Testis (tissue), 3 donors: ENCODE measurements around the gene ERBB3. TPM values are rescaled to one million over a fixed set of nuclear protein-coding genes. Genes with fewer than 3 reads are reported as not detected.
"Not testable (repeated sequence)": the region's sequence is repeated elsewhere in the genome, so short reads cannot be mapped to it uniquely, and the experiment has no call there.

ENCODE experiments used
- DNase-seq: peaks from one replicate; pipeline ENCODE4 v3.0.0-alpha.2; 2019
- H3K27ac ChIP-seq, 2 donors: fragments of 200-600 bp; sonication (generic); one replicate each; pipeline ENCODE4 v1.5.1; 2019
- H3K27me3 ChIP-seq: fragments of 200-600 bp; sonication (generic); one replicate; pipeline ENCODE4 v1.5.1; 2019
- H3K36me3 ChIP-seq: fragments of 200-600 bp; sonication (generic); one replicate; pipeline ENCODE4 v1.5.1; 2017; ENCODE audit warnings: low read depth; ENCODE audit errors: missing control alignments
- H3K4me1 ChIP-seq: fragments of 200-600 bp; sonication (generic); one replicate; pipeline ENCODE4 v1.5.1; 2019
- H3K4me3 ChIP-seq, 2 donors: fragments of 200-600 bp; sonication (generic); one replicate each; pipeline ENCODE4 v1.5.1; 2017 to 2019
- H3K9me3 ChIP-seq: fragments of 200-600 bp; sonication (generic); one replicate; pipeline ENCODE4 v1.5.1; 2017
- POLR2A ChIP-seq: fragments of 450-650 bp; IDR thresholded peaks from one replicate; pipeline ENCODE4 v1.6.1; 2017; ENCODE audit warnings: antibody characterized with exemption, mild to moderate bottlenecking, moderate library complexity
- WGBS, 2 donors: methylation state at CpG; one replicate each; pipeline ENCODE4 v1.1.5; 2018; 5-methylcytosine and 5-hydroxymethylcytosine counted together
- intact Hi-C: fragments of 100-400 bp; cut with DNase I; formaldehyde crosslinking; loops from one replicate; pipeline ENCODE4 v1.15.1; 2023; ENCODE audit warnings: low total_unique reads
- polyA plus RNA-seq: library from polyadenylated mRNA; stranded (reverse); fragments of 350-450 nt; fragmentation: Illumina TruSeq; extraction: RNeasy Lipid Tissue Mini Kit (QIAGEN cat#74804); gene quantifications from one replicate; pipeline ENCODE4 v1.2.3, GENCODE V29; 2014; ENCODE audit warnings: low read depth, low replicate concordance; ENCODE audit not compliant: insufficient read depth
- total RNA-seq, 2 donors: library from RNA; depleted of rRNA; stranded (reverse); fragments of >200 nt; gene quantifications; one replicate each; pipeline ENCODE4 v1.2.3, GENCODE V29; 2016
- TF ChIP-seq, protein P1 (sequence below), 3 experiments: fragments of 450-650 bp in 2 of 3; fragments of 200-600 bp in 1 of 3; sonication (generic) in 1 of 3; IDR thresholded peaks; one replicate each; pipeline ENCODE4 v1.5.1; 2016 to 2019; ENCODE audit warnings: antibody characterized with exemption in 3 of 3, mild to moderate bottlenecking in 2 of 3, moderate library complexity in 1 of 3

ERBB3 gene
- total and polyA plus RNA-seq, 3 donors from 2014 or later = 3.3 to 9.8 (median 6.1) TPM

DNA sequence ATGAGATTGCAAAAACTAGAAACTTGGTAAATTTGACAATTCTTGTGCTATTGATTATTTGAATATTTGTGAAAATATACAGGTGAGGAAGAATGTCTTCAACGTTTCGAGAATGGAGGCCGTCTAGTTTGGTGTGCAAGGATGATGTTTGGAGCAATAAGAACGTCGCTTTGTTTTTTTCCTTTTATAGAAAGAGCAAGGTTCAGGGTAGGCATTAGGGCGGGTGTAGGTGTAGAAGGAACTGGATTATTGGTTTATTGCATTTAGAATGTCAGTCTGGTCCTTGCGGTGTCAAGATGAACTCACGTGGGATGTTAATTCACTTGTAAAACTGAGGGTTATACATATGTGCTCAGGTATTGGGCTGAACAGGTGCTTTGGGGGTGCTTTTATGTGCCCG lies 37.1 kb upstream of the ERBB3 start:
- peak overlapping the region; percentile 97 for H3K27ac ChIP-seq

DNA sequence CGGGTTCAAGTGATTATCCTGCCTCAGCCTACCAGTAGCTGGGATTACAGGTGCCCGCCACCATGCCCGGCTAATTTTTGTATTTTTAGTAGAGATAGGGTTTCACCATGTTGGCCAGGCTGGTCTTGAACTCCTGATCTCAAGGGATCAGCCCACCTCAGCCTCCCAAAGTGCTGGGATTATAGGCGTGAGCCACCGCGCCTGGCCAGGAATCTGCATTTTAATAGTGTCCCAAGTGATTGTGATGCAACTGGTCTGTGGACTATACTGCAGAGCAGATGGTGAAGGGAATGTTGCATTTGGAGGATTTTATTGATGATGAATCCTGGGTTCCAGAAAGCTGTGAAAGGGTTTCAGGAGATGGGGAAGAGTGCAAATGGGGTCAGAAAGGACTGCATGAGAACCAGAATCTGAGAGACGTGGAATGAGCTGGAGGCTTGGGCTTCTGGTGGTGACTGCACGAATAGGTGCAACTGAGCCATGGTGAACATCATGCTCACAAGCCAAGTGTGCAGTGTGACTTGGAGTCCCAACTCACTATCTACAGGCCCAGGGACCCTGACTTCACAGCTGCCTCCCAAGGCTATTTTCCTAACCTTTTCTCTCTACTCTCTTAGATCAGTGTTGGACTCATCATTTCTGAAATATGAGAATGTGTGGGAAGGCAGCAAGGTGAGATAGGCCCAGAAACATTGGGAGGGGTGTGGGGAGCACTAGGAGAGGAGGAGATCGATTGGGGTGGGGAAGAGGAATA lies 33.8 kb upstream of the ERBB3 start:
- intact Hi-C loops = no loop called here
- Histone ChIP-seq H3K36me3 (no peaks in the 10 kb centered on the region), H3K27ac (no peak overlapping the region), H3K4me3 (no peak overlapping the region), H3K27me3 (no peaks in the 10 kb centered on the region), H3K4me1 (peaks cover 10% of the 10 kb centered on the region), H3K9me3 (no peaks in the 10 kb centered on the region)
- 78 to 85% methylated on average over 9 of the region's 9 CpGs for WGBS, 2 donors
- TF ChIP-seq, protein P1, sequence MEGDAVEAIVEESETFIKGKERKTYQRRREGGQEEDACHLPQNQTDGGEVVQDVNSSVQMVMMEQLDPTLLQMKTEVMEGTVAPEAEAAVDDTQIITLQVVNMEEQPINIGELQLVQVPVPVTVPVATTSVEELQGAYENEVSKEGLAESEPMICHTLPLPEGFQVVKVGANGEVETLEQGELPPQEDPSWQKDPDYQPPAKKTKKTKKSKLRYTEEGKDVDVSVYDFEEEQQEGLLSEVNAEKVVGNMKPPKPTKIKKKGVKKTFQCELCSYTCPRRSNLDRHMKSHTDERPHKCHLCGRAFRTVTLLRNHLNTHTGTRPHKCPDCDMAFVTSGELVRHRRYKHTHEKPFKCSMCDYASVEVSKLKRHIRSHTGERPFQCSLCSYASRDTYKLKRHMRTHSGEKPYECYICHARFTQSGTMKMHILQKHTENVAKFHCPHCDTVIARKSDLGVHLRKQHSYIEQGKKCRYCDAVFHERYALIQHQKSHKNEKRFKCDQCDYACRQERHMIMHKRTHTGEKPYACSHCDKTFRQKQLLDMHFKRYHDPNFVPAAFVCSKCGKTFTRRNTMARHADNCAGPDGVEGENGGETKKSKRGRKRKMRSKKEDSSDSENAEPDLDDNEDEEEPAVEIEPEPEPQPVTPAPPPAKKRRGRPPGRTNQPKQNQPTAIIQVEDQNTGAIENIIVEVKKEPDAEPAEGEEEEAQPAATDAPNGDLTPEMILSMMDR (IDR thresholded peaks at IDR 0.05) = no peak
- no peak for TF ChIP-seq POLR2A
- DNase-seq = no peak

More for the DNA sequence above, 37.1 kb upstream of the ERBB3 start:
- no peak for DNase-seq
- H3K4me3 ChIP-seq = peak overlapping the region; percentile 88 to 97
- intact Hi-C loops = no loop called here
- no peaks in the 10 kb centered on the region for H3K27me3 ChIP-seq
- H3K36me3 ChIP-seq = no peaks in the 10 kb centered on the region
- 17 to 26% methylated on average over 9 of the region's 9 CpGs for WGBS, 2 donors
- H3K9me3 ChIP-seq = no peaks in the 10 kb centered on the region
- peaks cover 10% of the 10 kb centered on the region for H3K4me1 ChIP-seq
- TF ChIP-seq POLR2A = no peak
- TF ChIP-seq, protein P1 (IDR thresholded peaks at IDR 0.05) = no peak

DNA sequence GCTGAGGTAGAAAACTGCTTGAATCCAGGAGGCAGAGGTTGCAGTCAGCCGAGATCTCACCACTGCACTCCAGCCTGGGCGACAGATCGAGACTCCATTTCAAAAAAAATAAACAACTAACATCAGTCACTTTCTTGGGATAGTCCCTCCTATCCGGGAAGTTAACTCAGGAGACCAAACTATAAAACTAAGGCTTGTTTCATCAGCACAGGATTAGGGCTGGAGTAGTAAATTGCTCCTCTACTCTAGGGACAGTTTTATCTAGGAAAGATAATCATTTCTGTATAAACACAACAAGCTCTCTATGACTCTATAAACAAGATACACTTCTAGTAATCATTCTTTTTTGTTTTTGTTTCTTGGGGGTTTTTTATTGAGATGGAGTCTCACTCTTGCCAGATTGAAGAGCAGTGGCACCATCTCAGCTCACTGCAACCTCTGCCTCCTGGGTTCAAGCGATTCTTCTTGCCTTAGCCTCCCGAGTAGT lies 26.5 kb upstream of the ERBB3 start:
- Histone ChIP-seq H3K27me3 (no peaks in the 10 kb centered on the region), H3K4me3 (no peak overlapping the region), H3K27ac (no peak overlapping the region), H3K4me1 (no peaks in the 10 kb centered on the region), H3K9me3 (no peaks in the 10 kb centered on the region), H3K36me3 (no peaks in the 10 kb centered on the region)
- DNase-seq = no peak
- no peak for TF ChIP-seq POLR2A
- TF ChIP-seq, protein P1 (IDR thresholded peaks at IDR 0.05) = no peak
- 86 to 88% methylated on average over 6 of the region's 6 CpGs for WGBS, 2 donors
- intact Hi-C loops = no loop called here

DNA sequence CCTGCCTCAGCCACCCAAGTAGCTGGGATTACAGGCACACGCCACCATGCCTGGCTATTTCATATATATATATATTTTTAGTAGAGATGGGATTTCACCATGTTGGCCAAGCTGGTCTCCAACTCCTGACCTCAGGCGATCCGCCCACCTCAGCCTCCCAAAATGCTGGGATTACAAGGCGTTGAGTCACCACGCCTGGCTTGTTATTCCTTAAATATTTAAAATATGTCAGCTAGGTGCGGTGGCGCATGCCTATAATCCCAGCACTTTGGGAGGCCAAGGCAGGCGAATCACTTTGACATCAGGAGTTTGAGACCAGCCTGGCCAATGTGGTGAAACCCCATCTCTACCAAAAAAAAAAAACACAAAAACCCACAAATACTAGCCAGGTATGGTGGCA lies 20.0 kb upstream of the ERBB3 start:
- 91 to 94% methylated on average over 8 of the region's 8 CpGs for WGBS, 2 donors
- H3K9me3 ChIP-seq, intact Hi-C loops, H3K4me3 ChIP-seq, DNase-seq, H3K27me3 ChIP-seq, H3K4me1 ChIP-seq, H3K27ac ChIP-seq, H3K36me3 ChIP-seq: not testable (repeated sequence)

DNA sequence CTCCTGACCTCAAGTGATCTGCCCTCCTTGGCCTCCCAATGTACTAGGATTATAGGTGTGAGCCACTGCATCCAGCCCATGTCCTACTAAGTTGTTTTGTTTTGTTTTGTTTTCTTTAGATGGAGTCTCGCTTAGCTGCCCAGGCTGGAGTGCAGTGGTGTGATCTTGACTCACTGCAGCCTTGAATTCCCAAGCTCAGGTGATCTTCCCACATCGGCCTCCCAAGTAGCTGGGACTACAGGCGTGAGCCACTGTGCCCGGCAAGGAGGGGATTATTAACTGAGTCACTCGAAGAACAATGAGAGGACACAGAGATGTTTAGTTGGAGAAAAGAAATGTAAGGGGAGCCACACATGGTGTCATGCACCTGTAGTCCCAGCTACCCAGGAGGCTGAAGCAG lies 18.0 kb upstream of the ERBB3 start:
- intact Hi-C loops = no loop called here
- WGBS, 2 donors = 73 to 75% methylated on average over 5 of the region's 5 CpGs
- Histone ChIP-seq H3K27ac (no peak overlapping the region), H3K4me3 (no peak overlapping the region), H3K27me3 (no peaks in the 10 kb centered on the region), H3K36me3 (no peaks in the 10 kb centered on the region), H3K4me1 (no peaks in the 10 kb centered on the region), H3K9me3 (no peaks in the 10 kb centered on the region)
- no peak for DNase-seq
- TF ChIP-seq, protein P1 (IDR thresholded peaks at IDR 0.05) = no peak
- TF ChIP-seq POLR2A = no peak
